HG02759 (cell line): Measurements from ENCODE around the gene FBXO40.

Experiments used
- ATAC-seq: cut with Tn5 transposase; IDR thresholded peaks from one replicate; pipeline ENCODE4 v1.9.1; 2021; ENCODE audit warnings: mild to moderate bottlenecking, moderate library complexity; ENCODE audit not compliant: unreplicated experiment

Gene FBXO40

DNA sequence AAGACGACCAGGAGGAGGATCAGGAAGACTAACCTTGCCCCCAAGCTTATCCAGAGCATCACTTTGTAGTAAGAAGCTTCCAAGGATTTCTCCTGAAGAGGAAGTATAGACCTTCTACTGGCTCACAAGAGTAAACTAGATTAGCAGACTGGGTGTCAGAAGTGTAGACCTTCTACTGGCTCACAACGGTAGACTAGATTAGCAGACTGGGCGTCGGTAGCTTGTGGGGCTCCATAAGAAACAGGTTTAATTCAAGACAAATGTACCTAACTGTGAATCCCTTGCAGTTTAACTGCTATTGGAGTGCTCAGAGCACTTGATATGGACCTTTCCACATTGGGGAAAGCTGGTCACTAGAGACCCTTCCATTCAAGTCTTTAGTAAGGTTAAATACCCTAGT, 12.9 kb downstream of the FBXO40 start:
- no peak for ATAC-seq

DNA sequence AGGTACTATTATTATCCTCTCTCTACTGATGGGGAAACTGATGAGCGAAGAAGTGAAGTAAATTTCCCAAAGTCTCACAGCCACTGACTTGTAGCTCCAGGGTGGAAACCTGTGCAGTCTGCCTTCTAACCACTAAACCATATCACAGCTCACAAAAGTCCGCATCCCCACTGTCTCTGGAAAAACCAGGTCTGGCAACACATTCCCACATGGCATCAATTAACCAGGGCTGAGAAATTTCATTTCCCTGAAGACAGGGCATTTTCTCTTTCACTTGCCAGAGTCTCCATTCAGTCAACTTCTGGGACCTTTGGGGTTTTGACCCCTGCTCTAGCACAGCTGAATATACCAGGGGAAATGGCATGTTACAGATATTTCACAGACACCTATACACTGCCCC, 26.5 kb downstream of the FBXO40 start:
- ATAC-seq, result no peak

DNA sequence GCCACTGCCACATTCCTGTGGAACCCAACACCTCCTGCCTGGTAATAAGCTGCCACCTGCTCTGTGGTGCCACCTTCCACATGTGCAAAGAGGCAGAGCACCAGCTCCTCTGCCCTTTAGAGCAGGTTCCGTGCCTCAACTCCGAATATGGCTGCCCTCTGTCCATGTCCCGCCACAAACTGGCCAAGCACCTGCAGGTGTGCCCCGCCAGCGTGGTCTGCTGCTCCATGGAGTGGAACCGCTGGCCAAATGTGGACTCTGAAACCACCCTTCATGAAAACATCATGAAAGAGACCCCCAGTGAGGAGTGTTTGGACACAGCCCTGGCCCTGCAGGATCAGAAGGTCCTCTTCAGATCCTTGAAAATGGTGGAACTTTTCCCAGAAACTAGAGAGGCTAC, 28.3 kb downstream of the FBXO40 start:
- ATAC-seq, result no peak

DNA sequence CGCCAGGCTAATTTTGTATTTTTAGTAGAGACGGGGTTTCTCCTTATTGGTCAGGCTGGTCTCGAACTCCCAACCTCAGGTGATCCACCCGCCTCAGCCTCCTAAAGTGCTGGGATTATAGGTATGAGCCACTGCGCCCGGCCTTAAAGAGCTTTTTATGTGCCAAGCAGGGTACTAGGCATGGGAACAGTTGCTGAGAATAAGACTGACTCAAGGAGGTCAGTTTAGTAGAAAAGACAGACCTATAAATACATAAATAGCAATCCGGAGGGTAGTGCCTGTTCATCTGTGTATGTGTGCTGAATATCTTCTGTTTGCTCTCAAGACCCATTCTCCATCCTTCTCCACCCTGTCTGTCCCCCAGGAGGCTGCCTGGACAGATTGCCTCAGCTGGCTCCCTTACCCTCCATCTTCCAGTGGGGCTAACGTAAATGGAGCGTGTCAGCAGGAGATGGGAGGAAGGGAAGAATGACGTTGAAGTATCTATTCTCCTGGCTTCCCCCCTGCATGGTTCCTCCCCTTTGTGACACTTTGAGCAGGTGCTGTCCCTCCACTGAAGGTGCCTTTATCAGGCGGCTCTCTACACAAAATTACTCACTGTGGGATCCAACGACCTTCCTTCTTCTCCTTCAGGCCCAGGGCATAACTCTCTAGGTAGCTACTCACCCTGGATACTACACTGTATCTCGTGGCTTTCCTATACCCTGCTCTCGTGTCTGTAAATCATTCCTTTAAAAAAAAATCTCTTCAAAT, 31.1 kb downstream of the FBXO40 start:
- no peak for ATAC-seq

DNA sequence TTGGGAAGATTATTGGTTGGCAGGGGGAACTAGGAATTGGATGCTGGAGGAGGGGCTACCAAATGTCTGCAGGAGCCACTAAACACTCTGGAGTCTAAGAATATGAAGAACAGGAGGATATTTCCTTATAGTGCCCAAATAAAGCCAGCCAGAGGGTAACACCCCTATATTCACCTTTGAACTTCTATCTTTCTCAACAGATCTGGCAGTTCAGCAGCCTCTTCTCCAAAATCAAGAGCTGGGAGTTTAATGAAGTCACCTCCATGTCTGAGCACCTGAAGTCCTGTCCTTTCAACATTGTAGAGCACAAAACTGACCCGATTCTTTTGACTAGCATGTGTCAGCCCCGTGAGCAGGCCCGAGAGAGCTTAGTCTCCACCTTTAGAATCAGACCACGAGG, 33.3 kb downstream of the FBXO40 start:
- ATAC-seq, result no peak

DNA sequence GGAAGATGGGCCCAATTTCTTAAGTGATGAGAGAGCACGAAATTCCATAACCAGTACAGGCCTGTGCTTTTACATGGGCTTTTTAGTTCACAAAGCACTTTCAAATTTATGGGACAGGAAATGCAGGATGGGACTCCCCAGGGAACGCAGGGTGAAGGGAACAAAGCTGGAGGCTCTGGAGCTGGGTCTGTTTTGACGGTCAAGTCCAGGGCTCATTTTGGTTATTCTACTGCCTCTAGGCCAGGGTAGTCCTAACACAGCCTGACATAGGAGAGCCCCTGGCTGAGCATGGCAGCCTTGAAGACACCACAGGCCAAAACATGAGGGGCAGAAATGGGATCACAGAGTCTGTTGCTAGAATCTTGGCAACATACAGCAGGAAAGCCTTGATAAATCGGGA, 34.0 kb downstream of the FBXO40 start:
- ATAC-seq, result no peak

DNA sequence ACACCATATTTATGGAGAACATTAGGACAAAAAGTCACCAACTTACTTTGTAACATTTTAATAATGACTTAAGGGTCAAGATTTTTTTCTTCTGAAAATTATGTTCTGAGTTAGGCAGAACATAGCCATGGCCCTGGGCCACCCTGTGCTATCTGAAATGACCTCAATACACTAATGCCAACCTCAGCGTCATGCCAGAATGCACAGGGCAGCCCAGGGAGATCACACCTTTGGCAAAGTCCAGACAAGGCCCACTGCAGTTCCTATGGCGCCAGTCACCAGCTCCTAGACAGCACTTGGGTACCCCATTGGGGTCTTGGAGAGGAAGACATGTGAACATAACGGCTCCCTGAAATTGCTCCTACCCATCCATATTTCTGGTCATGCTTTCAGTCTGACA, 34.4 kb downstream of the FBXO40 start:
- no peak for ATAC-seq

DNA sequence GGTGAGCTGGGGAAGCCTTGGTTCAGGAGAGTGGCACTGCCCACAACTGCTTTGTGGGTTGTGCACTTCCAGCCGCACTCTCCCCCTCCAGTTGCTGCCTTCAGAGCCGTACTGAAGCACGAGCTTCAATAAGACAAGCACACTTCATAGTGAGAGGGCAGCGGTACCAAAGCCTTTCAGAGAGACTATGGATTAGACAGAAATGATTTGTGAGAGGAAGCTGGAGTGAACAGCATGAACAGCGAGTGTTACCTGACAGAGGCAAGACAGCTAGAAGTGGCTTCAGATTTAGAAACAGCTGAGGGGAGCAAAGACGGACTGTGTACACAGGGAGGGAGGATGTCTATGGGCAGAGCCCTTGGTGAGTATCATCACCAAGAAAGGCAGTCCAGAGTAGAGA, 36.4 kb downstream of the FBXO40 start:
- ATAC-seq, result no peak

DNA sequence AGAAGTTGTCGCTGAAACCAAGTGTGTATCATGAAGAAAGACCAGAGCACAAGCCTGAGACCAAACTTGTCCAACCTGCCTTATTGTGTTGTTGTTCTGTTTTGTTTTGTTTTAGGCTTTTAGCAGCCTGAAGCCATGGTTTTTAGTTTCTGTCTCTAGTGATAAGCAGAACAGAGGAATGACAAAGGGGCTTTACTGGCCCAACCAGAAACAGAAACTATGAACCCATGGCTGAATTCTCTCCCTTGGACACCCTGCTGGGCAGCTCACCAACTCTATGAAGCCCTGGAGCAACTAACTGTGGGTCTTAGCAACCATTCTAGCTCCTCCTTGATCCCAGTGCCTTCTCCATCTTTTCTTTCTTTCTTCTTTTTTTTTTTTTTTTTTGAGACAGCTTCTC, 37.2 kb downstream of the FBXO40 start:
- ATAC-seq, result no peak

DNA sequence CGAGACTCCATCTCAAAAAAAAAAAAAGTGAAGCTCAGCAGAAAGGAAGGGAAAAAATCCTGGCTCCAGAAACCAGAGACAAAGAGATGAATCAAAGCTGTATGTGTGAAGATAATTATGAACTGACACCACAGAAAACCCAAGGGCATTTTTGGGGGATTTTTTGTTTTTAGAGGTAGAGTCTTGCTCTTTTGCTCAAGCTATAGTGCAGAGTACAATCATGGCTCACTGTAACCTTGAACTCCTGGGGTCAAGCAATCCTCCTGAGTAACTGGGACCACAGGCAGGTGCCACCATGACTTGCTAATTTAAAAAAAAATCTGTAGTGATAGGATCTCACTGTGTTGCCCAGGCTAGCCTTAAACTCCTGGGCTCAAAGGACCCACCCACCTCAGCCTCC, 44.7 kb downstream of the FBXO40 start:
- peak; percentile 66 for ATAC-seq

DNA sequence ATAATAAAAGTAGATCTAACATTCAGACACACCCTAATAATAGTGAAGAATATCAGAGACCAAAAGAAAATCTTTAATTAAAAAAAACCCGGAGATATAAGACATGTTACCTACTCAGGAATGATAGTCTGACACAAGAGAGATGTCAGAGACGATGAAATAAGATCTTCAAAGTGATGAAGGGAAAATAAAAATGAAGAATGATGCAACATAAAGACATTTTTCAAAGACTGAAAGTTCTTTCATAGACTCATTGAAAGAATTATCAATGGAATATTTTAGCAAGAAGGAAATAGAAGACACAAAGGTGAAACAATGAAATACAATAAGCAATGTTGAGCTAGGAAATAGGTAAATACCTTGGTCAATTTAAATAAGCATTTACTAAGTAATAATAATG, 47.9 kb downstream of the FBXO40 start:
- ATAC-seq, result no peak

DNA sequence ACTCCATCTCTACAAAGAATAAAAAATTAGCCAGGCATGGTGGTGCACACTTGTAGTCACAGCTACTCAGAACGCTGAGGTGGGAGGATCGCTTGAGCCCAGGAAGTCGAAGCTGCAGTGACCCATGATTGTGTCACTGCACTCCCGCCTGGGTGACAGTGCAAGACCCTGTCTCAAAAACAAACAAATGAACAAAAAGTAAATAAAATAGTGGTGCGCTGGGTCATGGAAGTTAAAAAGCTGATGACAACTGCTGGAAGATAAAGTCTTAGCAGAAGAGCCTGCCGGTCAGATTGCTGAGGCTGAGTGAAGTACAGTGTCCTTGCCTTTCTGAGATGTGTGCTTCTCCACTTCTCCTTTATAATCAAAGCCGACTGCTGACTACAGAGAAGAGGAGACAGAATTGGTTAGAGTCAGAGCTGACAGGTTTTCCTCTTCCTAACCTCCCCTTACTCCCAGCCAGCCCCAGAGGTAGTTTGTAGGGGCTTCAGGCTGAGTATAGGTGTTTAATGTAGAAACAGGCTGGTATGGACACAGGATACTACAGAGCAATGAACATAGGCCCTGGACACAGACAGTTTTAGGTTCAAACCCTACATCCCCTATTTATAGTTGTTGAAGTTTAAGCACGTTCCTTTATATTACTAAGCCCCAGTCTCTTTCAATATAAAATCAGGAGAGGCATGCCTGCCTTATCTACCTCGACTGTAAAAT, 49.6 kb downstream of the FBXO40 start:
- no peak for ATAC-seq

DNA sequence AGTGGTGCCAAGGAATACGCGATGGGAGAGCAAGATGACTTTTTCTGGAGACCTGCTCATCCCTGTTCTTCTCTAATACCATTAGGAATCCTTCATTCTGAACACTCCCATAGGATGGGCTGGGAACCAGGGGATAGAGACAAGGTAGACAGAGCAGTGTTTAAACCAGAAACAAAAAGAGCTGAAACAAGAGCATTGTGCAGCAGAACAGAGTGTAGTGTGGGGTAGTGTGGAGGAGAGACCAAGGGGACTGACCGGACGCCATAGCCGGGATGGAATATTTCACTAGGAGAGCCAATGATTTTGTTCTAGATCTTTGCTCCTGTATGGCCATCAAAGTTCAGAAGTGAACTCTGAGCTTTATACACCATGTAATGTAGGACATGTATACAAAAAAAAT, 51.9 kb downstream of the FBXO40 start:
- no peak for ATAC-seq

DNA sequence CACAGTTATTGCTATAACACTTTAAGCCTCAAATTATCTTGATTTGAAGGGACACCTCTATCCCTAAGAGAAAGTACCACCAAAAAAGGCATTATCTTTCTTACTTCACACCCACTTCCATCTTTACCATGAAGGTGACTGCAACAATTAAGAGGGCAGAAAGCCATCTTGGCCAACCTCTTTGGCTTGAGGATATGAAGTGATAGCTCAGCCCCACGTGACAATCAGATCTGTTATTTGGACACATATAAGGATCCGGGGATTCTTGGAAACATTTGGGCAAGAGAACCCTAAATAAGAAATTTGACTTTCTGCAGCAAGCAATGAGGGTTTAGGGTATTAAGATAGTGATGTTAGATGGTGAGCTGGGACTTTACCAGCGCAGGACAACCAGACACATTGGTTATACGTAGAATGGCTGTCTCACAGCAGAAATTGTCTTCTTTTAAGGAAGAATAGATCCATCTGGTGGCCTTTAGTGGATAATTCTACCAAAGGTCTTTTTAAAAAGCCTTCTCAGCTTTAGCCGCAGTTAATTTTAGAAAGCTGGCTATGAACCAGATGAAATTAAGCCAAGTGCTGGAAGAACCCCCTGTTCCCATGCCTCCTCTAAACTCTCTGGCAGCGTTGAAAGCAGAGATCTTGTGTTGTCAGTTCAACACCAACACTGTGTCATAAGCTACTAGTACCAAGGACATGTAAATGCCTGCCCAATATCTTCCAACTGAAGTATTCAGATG, 55.2 kb downstream of the FBXO40 start:
- no peak for ATAC-seq

DNA sequence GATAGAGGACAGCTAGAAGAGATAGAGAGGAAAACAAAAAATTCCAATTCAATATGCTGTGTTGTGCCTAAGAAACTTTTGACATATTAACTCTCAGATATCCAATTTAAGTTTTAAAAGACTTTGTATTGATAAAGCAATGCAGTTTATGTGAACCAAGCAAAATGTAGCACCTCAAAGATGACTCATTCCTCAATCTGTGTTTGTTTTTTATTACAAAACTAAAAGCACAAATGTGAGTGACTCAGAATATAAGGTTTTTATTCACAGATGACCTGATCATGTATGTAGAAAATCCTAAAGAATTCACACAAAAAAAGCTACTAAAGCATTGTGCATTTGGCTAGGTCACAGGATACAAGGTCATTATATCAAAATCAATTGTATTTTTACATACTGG, 56.5 kb downstream of the FBXO40 start:
- ATAC-seq, result no peak

DNA sequence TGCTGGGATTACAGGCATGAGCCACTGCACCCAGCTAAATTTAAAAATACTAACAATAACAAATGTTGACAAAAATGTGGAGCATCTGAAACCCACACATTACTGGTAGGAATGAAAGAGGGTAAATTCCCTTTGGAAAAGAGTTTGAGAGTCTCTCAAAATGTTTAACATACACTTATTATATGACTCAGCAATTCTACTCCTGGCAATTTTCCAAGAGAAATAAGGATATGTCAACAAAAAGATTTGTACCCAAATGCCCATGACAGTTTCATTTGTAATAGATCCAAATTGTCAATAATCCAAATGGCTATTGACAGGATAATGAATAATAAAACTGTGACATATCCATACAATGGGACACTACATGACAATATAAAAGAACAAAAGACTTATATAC, 58.5 kb downstream of the FBXO40 start:
- ATAC-seq, result no peak

DNA sequence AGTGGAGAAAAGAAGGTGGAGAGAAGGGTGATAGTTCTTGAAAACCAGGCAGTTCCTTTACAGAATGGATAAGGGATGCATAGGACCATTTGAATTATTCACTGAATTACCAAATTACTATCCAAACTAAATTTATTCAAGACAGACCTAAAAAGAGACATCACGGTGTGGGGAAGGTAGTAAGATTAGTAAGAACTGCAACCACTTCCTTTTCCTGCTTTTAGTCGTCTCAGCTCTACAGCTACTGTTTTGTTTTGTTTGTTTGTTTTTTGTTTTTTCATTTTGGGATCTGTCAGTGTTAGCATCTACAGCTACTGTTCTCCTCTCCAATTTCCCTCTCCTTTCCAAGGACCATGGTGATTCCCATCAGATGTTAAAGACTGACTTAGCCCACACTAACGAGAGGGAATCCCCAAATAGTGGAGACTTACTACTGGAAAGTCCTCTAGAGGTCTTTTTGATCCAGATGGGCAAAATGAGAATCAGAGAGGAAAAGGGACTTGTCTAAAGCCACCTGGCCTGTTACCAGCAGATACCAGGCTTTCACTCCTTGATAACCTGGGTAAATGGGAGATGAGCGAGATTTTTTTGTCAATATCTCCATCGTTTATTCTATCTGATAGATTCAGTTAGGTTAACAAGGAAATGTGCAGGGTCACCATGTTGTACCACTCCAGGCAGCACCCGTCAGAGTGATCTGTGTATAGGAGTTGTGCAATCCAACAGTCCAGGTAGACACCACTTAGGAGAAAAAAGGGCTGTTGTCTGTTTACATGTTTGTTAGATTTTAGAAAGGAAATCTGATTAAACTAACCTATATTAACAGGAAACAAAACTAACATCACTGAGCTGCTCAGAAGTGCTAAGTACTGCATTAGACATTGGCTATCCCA, 61.6 kb downstream of the FBXO40 start:
- peak; percentile 90 for ATAC-seq

DNA sequence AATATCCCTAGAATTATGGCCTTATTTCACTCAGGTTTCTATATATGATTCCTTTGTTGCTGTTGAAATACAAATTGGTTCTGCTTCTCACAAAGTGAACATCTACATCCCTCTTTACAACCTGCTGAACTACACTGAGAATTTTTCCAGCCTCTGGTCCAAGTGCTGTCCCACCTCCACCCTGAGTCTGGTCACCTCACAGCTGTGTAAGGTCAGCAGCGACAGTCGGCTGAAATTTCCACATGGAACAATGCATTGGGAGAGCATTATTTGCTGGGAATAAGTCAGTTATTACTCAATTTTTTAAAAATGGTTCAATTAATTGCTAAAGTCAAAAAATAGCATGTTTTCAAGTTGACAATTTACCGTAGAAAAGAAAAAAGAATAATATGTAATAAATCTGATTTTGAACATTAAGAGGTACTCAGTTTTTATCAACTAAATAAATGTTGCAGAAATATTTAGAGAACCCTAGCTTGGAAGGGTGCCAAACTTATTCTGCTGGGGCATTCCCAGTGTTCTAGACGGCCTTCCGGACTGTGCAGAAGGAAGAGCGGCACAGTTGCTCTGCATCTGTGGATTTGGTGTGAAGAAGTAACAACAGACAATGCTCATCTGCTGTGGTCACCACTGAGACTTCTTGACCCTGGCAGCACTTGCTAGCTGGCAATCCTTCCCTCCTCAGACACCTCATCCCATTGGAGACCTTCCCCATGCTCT, 65.7 kb downstream of the FBXO40 start:
- ATAC-seq, result no peak

DNA sequence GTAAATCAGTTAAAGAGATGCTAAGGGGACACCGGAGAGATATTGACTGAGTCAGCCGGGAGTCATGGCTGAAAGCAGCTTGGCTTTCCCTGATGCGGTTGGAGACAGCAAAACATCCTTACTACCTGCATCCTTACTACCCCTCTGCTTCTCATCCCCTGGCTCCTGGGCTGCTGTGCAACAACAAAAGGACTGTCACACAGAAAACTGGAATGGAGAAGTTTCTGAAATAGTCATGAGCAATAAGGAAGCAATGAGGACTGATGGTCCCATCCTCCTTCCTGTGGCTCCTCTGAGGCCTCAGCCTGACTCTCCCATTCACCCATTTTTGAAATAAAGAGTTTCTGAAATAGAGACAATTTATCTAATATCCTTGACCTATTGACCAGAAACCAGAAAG, 66.4 kb downstream of the FBXO40 start:
- no peak for ATAC-seq
